K562 (cell line): ENCODE measurements around the gene SLC37A3.
"Not testable (repeated sequence)": the region's sequence is repeated elsewhere in the genome, so short reads cannot be mapped to it uniquely, and the experiment has no call there.

Experiments used
- CBX2 ChIP-seq: fragments of 200-600 bp; sonication (generic); IDR thresholded peaks from one replicate; pipeline ENCODE4 v1.6.1; 2012; ENCODE audit warnings: mild to moderate bottlenecking, low read length, inconsistent platforms; ENCODE audit not compliant: insufficient read depth, poor library complexity, severe bottlenecking
- CCAR2 ChIP-seq: fragments of 200-400 bp; formaldehyde crosslinking; IDR thresholded peaks from 2 replicates; pipeline ENCODE4 v1.6.1; 2017; ENCODE audit warnings: mild to moderate bottlenecking, low read depth, low read length
- EGR1 ChIP-seq: fragments of 450-650 bp; conservative IDR thresholded peaks from 2 replicates; pipeline ENCODE4 v1.6.1; 2017; ENCODE audit warnings: mild to moderate bottlenecking
- PML ChIP-seq: IDR thresholded peaks from 2 replicates; pipeline ENCODE4 v1.6.1; 2012; ENCODE audit warnings: low read length, inconsistent platforms
- POLR2A ChIP-seq: fragments of 450-650 bp; conservative IDR thresholded peaks from 2 replicates; pipeline ENCODE4 v1.6.1; 2016
- RNF2 ChIP-seq: sonication (generic); IDR thresholded peaks from 2 replicates; pipeline ENCODE4 v1.6.1; 2016
- WHSC1 ChIP-seq: IDR thresholded peaks from one replicate; pipeline ENCODE4 v1.6.1; 2012; ENCODE audit warnings: low read length, control low read depth, inconsistent platforms

DNA sequence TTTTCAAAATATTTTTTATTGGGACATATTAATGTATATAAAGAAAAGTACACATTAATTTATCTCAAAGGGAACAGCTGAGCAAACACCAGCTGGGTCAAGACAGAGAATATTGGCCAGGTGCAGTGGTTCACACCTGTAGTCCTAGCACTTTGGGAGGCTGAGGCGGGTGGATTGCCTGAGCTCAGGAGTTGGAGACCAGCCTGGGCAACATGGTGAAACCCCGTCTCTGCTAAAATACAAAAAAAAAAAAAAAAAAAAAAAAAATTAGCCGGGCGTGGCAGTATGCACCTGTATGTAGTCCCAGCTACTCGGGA lies 19.8 kb upstream of the SLC37A3 start:
- not testable (repeated sequence) for TF ChIP-seq CBX2, POLR2A, EGR1, RNF2, CCAR2, PML, WHSC1
